NOMO-1 (cell line): ENCODE results near the gene ARHGEF1.

Experiments used
- DNase-seq, 2 experiments: peaks; one replicate each; lab custom pipeline; 2025; ENCODE audit not compliant: unreplicated experiment in 2 of 2; lab: John Stamatoyannopoulos, UW

Gene ARHGEF1

GRCh38 chr19:41917676-41918075, 34.7 kb downstream of the ARHGEF1 start:
- no peak for DNase-seq

- no peak for DNase-seq
These were observed 35.1 kb downstream of the ARHGEF1 start for GRCh38 chr19:41918095-41918494.

- no peak for DNase-seq
These were observed 35.8 kb downstream of the ARHGEF1 start for GRCh38 chr19:41918653-41919244.

GRCh38 chr19:41919948-41920712, 37.1 kb downstream of the ARHGEF1 start:
- DNase-seq, result no peak

GRCh38 chr19:41920882-41921576, 38.0 kb downstream of the ARHGEF1 start:
- DNase-seq, result no peak

GRCh38 chr19:41921577-41922576, 38.9 kb downstream of the ARHGEF1 start:
- no peak for DNase-seq

GRCh38 chr19:41922585-41922984, 39.6 kb downstream of the ARHGEF1 start:
- DNase-seq, result no peak

GRCh38 chr19:41923045-41923788, 40.2 kb downstream of the ARHGEF1 start:
- DNase-seq, result no peak

- DNase-seq, result no peak
These were observed 41.5 kb downstream of the ARHGEF1 start for GRCh38 chr19:41924151-41925145.

GRCh38 chr19:41925208-41926003, 42.4 kb downstream of the ARHGEF1 start:
- DNase-seq, result no peak

- no peak for DNase-seq
These were observed 43.2 kb downstream of the ARHGEF1 start for GRCh38 chr19:41926028-41926762.

- no peak for DNase-seq
These were observed 43.9 kb downstream of the ARHGEF1 start for GRCh38 chr19:41926763-41927496.

- DNase-seq, result no peak
These were observed 44.7 kb downstream of the ARHGEF1 start for GRCh38 chr19:41927497-41928192.

- DNase-seq, result peak in 1 of 2 experiments; percentile 25
These were observed 45.3 kb downstream of the ARHGEF1 start, which contains the start of gene ERFL for GRCh38 chr19:41928221-41928683. ERFL (minus strand) TSS chr19:41928449; CDS start chr19:41912919, 15,530 bp downstream.

- DNase-seq, result peak; percentile 27 to 43
These were observed 46.0 kb downstream of the ARHGEF1 start for GRCh38 chr19:41928754-41929535.
